Loucy (cell line): ENCODE data around the gene GDI2.

ENCODE experiments used
- EZH2phosphoT487 ChIP-seq: fragments of 200-600 bp; IDR thresholded peaks from 2 replicates; pipeline ENCODE4 v1.6.1; 2018; ENCODE audit warnings: antibody characterized with exemption, mild to moderate bottlenecking, moderate library complexity, borderline replicate concordance
- TF ChIP-seq, protein P1 (sequence below): fragments of 200-600 bp; sonication (generic); conservative IDR thresholded peaks from 2 replicates; pipeline ENCODE4 v1.5.1; 2014; ENCODE audit warnings: mild to moderate bottlenecking, antibody characterized with exemption, low read length

GRCh38 chr10:5828725-5829124, 15.5 kb upstream of the GDI2 start:
- TF ChIP-seq EZH2phosphoT487: no peak
- TF ChIP-seq, protein P1, sequence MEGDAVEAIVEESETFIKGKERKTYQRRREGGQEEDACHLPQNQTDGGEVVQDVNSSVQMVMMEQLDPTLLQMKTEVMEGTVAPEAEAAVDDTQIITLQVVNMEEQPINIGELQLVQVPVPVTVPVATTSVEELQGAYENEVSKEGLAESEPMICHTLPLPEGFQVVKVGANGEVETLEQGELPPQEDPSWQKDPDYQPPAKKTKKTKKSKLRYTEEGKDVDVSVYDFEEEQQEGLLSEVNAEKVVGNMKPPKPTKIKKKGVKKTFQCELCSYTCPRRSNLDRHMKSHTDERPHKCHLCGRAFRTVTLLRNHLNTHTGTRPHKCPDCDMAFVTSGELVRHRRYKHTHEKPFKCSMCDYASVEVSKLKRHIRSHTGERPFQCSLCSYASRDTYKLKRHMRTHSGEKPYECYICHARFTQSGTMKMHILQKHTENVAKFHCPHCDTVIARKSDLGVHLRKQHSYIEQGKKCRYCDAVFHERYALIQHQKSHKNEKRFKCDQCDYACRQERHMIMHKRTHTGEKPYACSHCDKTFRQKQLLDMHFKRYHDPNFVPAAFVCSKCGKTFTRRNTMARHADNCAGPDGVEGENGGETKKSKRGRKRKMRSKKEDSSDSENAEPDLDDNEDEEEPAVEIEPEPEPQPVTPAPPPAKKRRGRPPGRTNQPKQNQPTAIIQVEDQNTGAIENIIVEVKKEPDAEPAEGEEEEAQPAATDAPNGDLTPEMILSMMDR: no peak
